Hematopoietic multipotent progenitor cell treated with erythropoietin and hydrocortisone succinate and interleukin-3 and kit ligand, for 17 days (in vitro differentiated cells): ENCODE data around the gene SOX13.
"Not testable (repeated sequence)": the region's sequence is repeated elsewhere in the genome, so short reads cannot be mapped to it uniquely, and the experiment has no call there.

Experiments used
- DNase-seq: peaks from one replicate; pipeline ENCODE4 v3.0.0-alpha.2; 2015; ENCODE audit warnings: low spot score

The SOX13 gene

GRCh38 chr1:204072931-204073836 is at the start of gene SOX13:
TSS of gene SOX13 (plus strand) at chr1:204073115. CDS start at chr1:204112916, 39,801 bp downstream.
- DNase-seq = no peak

GRCh38 chr1:204025917-204026707 is 46.8 kb upstream of the SOX13 start:
- DNase-seq = no peak

GRCh38 chr1:204027446-204027845 is 45.5 kb upstream of the SOX13 start:
- no peak for DNase-seq

DNA sequence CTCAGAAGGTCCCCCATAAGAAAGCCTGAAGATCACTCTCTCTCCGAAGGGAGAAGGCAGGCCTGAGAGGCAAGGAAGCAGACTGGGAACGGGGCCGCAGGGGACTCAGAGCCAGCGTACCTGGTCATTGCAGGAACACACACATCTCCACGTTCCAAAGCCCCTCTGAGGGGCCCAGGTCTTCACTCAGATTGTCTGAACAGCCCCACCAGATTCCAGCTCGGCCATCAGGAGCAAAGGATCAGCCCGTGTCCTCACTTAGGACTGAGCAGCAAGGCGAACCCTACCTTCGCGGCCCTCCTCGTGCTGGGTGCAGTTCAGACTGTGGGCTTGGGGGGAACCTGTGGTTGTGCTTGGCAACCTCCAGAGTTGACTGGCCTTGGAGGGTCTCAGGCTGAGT is 43.9 kb upstream of the SOX13 start:
- no peak for DNase-seq

- no peak for DNase-seq
Measured at GRCh38 chr1:204031098-204031710, 41.7 kb upstream of the SOX13 start.

DNA sequence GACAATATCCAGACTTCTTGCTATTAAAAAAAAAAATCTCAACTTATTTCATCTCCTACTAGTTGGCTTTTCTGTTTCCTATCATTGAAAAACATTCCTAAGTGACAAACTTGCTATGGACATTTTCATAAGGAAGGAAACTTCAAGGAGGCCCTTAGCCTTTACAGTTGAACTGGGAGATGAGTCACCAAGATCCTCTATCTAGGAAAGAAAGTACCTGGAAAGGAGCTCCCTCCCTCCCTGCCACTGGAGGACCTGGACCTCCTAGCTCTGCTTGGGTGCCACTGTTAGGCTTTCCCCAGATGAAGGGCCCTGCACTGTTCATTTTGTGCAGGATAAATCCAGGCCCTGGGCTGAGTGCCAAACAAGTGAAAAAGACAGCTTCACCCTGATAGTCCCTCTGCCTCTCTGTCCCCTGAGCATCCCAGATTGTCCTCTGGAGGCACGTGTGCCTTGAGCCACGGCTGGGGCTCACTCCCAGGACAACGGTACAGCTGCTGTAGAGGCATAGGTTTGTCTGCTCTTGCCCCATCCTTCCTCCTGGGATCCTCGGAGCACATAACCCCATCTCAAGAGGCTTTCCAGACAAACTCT is 40.2 kb upstream of the SOX13 start:
- DNase-seq = no peak

DNA sequence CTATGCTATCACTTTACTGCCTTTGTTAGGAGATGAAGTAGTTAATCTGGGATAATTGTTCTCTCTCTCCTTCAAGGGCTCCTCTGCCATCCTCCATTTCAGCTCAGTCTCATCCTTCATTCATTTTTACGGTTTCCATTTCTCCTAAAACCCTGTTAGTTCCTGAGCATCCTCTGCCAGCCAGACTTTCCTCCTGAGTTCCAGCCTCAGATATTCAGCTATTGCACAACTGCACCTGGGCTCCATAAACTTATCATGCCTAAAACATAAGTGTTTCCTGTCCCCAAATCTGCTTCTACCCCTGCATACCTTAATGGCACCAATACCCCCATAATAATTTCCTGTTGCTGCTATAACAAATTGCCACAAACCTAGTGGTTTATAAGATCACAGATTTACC is 39.6 kb upstream of the SOX13 start:
- no peak for DNase-seq

GRCh38 chr1:204036882-204037655 is 35.8 kb upstream of the SOX13 start:
- no peak for DNase-seq

DNA sequence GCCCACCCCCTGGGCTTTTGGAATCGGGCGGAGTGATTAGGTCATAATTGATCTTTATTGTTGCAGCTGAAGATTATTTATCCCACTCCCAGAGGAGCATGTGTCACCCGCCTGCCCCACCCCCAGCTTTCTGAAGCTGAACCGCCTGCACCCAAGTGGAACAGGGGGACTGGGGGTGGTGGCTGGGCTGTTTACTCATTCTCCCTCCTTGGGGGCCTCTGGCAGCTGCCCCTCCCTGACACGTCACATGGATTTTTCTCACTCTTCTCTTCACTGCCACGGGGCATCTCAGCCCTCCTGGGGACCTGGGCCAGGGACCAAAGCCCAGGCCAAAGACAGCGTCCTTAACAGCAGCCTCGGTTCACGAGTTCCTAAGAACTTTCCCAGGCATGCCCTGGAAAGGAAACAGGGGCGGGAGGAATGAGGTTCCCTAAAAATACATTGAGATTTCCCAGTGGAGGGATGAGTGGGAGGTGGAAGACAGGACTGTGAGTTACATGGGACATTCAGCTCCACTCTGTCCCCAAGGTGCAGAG is 31.6 kb upstream of the SOX13 start:
- no peak for DNase-seq

- no peak for DNase-seq
Measured at GRCh38 chr1:204041803-204042505, 31.0 kb upstream of the SOX13 start.

DNA sequence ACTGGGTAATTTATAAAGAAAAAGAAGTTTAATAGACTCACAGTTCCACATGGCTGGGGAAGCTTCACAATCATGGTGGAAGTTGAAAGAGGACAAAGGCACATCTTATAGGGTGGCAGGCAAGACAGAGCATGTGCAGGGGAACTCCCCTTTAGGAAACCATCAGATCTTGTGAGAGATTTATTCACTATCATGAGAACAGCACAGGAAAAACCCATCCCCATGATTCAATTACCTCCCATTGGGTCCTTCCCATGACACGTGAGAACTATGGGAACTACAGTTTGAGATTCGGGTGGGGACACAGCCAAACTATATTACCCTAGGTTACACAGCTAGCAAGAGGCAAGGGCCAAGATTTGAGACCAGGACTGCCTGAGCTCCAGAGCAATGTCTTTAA is 30.4 kb upstream of the SOX13 start:
- DNase-seq = no peak

DNA sequence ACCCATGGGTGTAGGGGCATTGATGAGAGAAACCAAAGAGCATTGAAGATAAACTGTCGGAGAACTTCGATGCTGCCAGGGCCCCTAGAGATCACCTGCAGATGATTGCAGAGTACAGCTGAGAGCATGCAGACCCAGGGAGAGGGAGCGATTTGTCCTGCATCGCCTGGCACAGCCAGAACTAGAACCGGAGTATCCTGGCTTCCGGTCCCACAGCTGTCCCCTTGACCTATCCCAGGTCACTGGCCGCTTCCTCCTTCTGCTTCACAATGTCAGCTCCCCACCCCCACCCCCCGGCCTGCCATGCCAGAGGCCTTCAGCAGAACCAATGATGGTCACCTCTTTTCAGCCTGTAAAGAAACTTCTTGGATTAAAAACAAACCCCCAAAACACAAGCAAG is 29.2 kb upstream of the SOX13 start:
- no peak for DNase-seq

- DNase-seq = no peak
Measured at GRCh38 chr1:204044448-204044847, 28.5 kb upstream of the SOX13 start.

- no peak for DNase-seq
Measured at GRCh38 chr1:204045430-204045829, 27.5 kb upstream of the SOX13 start.

GRCh38 chr1:204046346-204046745 is 26.6 kb upstream of the SOX13 start:
- DNase-seq = no peak

GRCh38 chr1:204048796-204049195 is 24.1 kb upstream of the SOX13 start:
- DNase-seq = not testable (repeated sequence)

DNA sequence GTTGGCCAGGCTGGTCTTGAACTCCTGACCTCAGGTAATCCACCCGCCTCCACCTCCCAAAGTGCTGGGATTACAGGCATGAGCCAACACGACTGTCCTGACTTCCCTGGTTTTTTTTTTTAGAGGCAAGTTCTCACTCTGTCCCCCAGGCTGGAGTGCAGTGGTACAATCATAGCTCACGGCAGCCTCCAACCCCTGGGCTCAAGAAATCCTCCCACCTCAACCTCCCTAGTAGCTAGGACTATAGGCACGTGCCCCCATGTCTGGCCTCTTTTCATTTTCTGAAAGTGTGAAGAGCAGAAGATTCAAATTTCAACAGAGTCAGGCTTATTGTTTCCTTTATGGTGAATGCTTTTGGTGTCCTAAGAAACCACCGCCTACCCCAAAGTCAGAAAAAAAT is 21.7 kb upstream of the SOX13 start:
- no peak for DNase-seq

DNA sequence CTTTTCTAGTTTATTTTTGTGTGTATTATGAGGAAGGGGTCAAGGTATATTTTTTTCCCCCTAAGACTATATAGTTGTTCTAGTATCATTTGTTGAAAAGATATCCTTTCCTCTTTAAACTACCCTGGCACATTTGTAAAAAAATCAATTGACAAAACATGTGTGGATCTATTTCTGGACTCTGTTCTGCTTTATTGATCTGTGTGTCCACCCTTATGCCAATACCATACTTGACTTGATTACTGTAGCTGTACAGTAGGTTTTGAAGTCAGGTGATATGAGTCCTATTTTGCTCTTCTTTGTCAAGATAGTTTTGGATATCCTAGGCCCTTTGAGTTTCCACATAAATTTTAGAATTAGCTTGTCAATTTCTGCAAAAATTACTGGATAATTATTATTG is 21.2 kb upstream of the SOX13 start:
- no peak for DNase-seq

- no peak for DNase-seq
Measured at GRCh38 chr1:204053893-204054292, 19.0 kb upstream of the SOX13 start.

GRCh38 chr1:204059970-204060369 is 12.9 kb upstream of the SOX13 start:
- no peak for DNase-seq

GRCh38 chr1:204062106-204062505 is 10.8 kb upstream of the SOX13 start:
- no peak for DNase-seq
